Measurements from ENCODE around the gene IKZF2.

The IKZF2 gene

DNA sequence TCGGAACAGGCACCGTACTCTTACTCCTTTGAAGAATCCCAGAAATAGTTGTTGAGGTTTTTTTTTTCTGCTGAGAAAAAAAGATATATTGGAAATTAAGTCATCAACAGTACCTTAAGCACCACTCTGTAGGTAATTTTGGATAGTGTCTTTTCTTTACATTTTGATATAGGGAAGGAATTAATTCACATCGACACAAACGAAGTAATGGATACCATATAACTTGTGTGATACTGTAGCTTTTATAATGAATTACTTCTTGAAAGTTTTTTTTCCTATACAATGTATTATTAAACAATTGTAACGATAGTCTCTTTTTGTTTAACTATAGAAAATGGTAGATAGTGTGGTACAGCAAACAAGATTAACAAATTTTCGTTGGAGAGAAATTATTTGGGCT lies 1.5 kb upstream of the IKZF2 start:
- no peak for DNase-seq (ENCODE audit: low spot score)

DNA sequence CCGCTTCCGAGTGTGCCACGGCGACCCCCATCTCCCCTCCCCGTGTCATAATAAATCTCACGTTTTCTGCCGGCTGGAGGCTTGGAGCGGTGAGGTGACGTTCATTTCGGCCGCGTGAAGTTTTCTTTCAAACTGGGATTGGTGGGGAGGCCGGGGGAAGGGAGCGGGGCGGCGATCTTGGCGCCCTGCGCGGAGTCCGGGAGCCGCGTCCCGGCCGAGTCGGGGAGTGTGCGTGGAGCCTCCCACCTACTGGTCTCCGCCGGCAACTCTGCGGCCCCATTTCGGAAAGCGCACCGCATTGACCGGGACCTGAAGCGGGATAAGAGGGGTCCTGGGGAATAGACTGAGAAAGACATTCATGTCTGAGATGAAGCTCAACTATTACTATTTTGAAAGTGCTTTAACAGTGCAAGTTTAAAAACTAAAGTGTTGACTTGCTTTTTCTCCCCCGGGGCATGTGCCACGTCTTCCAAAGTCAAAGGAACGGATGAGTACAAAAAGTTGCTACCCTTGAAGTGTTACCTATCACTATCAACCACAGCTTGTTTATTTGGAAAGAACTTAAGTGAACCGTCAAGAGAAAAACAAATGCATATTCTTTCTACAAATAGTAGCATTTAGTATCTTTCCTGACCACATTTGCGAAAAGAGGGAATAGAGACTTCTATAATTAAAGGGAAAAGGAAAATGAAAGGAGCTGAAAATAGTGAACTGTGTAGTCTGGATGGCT lies 818 bp upstream of the IKZF2 start:
- peak; percentile 28 for DNase-seq (ENCODE audit: low spot score)

- DNase-seq (ENCODE audit: low spot score): no peak
These were observed 906 bp downstream of the IKZF2 start for GRCh38 chr2:213150315-213151097.

GRCh38 chr2:213149949-213150314 lies 1.5 kb downstream of the IKZF2 start:
- no peak for DNase-seq (ENCODE audit: low spot score)

- DNase-seq (ENCODE audit: low spot score): no peak
These were observed 2.0 kb downstream of the IKZF2 start for GRCh38 chr2:213149294-213149875.

- no peak for DNase-seq (ENCODE audit: low spot score)
These were observed 2.7 kb downstream of the IKZF2 start for GRCh38 chr2:213148572-213149261.

DNA sequence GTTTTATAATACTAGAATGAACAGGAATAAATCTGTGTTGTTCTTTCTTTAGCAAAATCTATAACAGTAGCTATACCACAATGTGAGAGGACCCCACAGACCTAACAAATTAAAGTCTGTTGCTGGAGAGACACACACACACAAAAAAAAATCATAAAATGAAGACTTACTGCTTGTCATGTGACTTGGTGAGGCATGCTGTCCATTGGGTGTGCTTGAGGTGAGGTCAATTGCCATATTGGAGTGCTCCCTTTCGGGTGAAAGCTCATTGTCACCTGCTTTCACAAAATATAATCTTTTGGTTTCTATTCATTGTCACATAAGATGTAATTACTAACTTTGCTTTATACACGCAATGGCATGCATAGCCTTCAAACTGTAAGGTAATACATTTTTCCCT lies 3.9 kb downstream of the IKZF2 start:
- DNase-seq (ENCODE audit: low spot score): no peak

DNA sequence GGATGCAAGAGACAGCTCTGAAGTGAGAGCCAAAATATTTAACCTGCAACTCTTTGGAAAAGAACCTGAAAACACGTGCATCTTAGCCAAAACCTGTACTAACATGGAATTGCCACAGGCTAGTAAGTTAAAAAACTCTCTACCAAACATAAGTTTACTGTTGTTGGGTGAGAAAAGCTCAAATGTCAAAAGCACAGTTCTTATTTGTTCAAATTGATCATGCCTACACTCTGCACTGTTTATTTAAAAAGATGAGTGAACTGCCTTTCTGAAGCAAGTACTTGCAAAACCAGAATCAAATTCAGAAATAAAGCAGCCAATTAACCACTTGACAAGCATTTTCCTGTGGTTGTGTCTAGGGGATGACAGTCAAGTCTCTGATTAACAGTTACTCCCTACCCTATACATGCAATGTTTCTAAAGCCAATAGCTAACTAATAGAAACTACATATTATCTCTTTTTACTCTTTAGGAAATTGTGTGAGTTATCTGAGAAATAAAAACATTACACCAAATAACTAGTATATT lies 5.6 kb downstream of the IKZF2 start:
- DNase-seq (ENCODE audit: low spot score): no peak

- no peak for DNase-seq (ENCODE audit: low spot score)
These were observed 14.3 kb downstream of the IKZF2 start for GRCh38 chr2:213137064-213137463.

- no peak for DNase-seq (ENCODE audit: low spot score)
These were observed 22.1 kb downstream of the IKZF2 start for GRCh38 chr2:213129311-213129710.

DNA sequence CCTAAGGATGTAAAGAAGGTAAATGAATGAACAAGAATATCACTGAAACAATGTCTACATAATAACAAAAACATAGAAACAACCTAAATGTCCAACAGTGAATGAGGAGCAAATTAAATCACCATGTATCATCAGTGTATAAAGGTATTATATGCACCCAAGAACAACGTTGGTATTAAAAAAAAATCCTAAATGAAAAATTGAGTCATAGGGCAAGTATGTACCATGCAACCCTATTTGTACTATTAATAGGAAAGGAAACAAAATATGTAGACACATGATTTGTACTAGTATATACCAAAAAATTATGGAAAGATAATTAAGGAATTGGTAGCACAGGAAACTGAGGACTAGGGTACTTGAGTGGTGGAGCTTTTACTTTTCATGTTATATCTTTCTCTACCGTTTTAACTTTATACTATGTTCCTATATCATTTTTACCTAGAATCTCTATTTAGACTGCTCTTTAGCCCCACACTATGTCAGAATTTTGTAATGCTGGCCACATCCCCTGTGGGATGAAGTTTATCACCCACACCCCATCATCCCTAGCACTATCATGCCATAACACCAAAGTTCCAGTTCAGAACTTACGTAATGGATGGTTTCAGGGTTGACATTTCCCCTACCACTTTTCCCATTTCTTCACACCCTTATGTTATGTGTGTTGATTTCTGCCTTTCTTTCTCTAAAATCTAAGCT lies 25.6 kb downstream of the IKZF2 start:
- no peak for DNase-seq (ENCODE audit: low spot score)

DNA sequence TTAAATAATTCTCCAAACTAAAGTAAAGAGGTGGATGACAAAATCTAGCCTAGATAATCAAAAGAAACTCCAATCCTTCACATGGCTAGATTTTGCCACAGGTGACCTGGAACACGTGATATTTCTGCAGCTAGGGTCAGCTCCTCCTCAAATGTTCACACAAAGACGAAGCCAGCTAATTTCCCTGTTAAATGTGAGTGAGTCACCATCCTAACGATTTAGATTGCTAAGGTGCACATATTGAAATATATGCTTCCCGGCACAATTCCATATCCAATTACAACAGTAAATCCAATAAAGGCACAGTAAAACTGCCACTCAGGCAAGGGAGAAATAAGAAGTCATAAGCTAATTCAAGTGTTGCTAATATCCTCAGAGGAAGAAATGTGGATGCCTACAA lies 28.7 kb downstream of the IKZF2 start:
- DNase-seq (ENCODE audit: low spot score): no peak

DNA sequence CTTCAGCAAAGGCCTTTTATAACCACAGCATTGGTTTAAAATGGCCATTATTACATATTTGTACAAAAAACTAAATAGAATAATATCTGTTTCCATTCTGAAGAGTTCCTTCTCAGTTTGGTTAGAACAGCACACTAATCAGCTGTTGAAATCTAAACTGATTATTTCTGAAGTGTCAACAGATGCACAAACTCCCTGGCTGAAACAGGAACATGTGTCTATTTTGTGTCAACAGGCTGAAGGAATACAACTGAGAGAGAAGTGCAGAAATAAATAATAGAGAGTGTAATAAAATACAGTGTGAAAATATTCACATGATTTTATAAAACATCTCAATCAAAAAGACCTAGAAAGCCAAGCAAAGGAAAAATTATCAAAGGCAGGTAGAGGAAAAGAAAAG lies 29.7 kb downstream of the IKZF2 start:
- no peak for DNase-seq (ENCODE audit: low spot score)

DNA sequence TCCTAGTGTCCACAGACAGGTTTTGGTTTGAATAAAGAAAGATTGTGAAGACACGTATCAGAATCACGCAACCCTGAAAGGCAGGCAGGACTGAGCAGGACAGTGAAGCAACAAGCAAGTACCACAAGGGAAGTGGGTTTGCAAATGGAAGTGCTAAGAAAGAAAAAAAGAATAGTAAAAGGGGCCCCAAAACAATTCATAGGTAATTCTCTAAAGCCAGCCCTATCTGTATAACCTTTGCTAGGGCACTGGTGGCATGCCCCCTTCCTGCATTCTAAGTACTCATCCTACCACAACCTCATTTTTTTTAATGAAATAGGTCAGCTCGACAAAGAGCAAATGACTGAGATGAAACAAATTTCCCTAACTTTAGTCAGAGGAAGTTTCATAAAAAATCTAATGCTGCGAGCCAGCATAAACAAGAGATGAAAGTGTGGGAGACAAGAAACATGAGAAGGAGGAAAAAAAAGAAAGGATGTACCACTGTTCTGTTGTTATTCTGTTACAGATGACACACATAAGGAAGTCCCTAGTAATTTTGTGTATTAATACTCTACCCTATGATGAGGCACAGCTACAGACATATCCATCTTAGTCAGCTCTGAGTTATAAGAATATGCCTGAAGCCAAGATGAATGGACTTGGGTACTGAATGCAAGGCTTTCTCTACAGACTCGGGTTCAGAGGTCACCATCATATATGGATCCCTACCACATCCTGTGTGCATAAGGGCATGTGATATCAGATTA lies 32.2 kb downstream of the IKZF2 start:
- no peak for DNase-seq (ENCODE audit: low spot score)

- DNase-seq (ENCODE audit: low spot score): no peak
These were observed 43.1 kb downstream of the IKZF2 start for GRCh38 chr2:213108308-213108707.

DNA sequence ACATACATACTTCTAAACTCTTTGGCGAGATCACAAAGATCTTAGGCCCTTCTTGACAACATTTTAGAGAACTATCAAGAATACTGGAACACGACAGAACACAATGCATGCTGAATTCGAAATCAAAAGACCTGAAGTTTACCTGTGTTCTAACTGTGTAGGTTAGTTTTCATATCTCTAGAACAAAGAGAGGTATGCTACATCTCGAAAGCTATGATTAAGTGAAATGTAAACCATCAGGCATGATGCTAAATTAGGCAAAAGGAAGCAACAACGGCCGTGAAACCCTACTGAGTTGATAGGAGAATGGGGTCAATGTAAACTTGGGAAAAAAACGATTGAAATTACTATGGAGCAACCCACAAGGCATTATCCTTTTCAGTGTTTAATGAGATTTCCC lies 43.7 kb downstream of the IKZF2 start:
- DNase-seq (ENCODE audit: low spot score): no peak

GRCh38 chr2:213105212-213105611 lies 46.2 kb downstream of the IKZF2 start:
- no peak for DNase-seq (ENCODE audit: low spot score)

DNA sequence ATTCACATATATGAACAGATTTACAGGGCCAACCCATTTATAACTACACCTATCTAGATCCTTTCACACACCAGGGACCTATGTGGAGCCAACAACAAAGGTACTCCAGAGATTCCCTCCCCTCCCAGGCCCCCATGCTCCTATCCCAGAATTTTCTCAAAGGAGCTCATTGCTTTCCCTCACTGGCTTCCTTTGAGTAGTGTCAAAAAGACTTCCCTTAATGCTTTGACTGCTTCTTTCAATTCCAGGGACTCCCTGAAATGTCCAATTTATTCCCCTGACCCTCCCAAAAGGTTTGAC lies 46.6 kb downstream of the IKZF2 start:
- no peak for DNase-seq (ENCODE audit: low spot score)

GRCh38 chr2:213104092-213104902 lies 47.1 kb downstream of the IKZF2 start:
- DNase-seq (ENCODE audit: low spot score): no peak

- no peak for DNase-seq (ENCODE audit: low spot score)
These were observed 49.5 kb downstream of the IKZF2 start for GRCh38 chr2:213101692-213102460.
